ENCODE results near the gene LINGO3. TPM values are rescaled to one million over a fixed set of nuclear protein-coding genes. Genes with fewer than 3 reads are reported as not detected.

Gene LINGO3
- total and polyA plus RNA-seq, 2 experiments from 2014 or later, result 0.29 to 0.45 TPM

GRCh38 chr19:2335848-2336247, 27.9 kb upstream of the LINGO3 start (continued):
- TF ChIP-seq ZNF462 (CRISPR knock-in tag; IDR thresholded peaks at IDR 0.05), result no peak
- TF ChIP-seq POLR2AphosphoS5 (IDR thresholded peaks at IDR 0.05; ENCODE audit: low read depth), result no peak
- no peak for TF ChIP-seq EZH2phosphoT487 (IDR thresholded peaks at IDR 0.05; ENCODE audit: unreplicated experiment)
- TF ChIP-seq ETS1 (IDR thresholded peaks at IDR 0.05), result no peak
- TF ChIP-seq CREB1 (CRISPR knock-in tag; IDR thresholded peaks at IDR 0.05; ENCODE audit: low read depth), result no peak
- TF ChIP-seq, protein P1, sequence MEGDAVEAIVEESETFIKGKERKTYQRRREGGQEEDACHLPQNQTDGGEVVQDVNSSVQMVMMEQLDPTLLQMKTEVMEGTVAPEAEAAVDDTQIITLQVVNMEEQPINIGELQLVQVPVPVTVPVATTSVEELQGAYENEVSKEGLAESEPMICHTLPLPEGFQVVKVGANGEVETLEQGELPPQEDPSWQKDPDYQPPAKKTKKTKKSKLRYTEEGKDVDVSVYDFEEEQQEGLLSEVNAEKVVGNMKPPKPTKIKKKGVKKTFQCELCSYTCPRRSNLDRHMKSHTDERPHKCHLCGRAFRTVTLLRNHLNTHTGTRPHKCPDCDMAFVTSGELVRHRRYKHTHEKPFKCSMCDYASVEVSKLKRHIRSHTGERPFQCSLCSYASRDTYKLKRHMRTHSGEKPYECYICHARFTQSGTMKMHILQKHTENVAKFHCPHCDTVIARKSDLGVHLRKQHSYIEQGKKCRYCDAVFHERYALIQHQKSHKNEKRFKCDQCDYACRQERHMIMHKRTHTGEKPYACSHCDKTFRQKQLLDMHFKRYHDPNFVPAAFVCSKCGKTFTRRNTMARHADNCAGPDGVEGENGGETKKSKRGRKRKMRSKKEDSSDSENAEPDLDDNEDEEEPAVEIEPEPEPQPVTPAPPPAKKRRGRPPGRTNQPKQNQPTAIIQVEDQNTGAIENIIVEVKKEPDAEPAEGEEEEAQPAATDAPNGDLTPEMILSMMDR (conservative IDR thresholded peaks at IDR 0.05; ENCODE audit: low read depth in 2 of 2), result no peak

All from GM23338 (cell line).